ENCODE results near the gene TEX9. TPM values are rescaled to one million over a fixed set of nuclear protein-coding genes. Genes with fewer than 3 reads are reported as not detected.

The TEX9 gene
- total RNA-seq, 1 experiment from 2014 or later, result 11.8 TPM

DNA sequence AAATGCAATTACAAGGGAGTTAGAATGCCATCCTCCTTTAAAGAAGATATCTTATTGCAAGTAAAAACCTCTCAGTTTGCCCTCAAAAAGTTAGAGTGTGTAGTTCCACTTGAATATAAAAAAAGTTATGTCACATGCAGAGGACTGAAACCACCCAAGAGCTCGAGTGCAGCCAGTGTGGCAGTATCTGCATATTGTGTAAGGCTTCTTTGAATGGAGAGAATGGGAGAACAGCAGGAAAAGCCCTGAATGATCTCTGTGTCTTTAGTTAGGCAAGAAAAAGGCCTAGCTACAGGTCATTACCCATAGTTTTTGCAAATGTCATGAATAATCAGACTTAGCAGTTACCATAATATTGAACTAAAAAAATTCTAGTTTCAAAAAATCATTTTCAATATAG, 13.9 kb upstream of the TEX9 start:
- DNase-seq, result no peak
- no peaks in the 10 kb centered on the region for H3K79me2 ChIP-seq (ENCODE audit: low read depth)
- no peak overlapping the region for H3K4me2 ChIP-seq
- no peak for TF ChIP-seq EZH2 (IDR thresholded peaks at IDR 0.05; ENCODE audit: low read depth)
- TF ChIP-seq, protein P1, sequence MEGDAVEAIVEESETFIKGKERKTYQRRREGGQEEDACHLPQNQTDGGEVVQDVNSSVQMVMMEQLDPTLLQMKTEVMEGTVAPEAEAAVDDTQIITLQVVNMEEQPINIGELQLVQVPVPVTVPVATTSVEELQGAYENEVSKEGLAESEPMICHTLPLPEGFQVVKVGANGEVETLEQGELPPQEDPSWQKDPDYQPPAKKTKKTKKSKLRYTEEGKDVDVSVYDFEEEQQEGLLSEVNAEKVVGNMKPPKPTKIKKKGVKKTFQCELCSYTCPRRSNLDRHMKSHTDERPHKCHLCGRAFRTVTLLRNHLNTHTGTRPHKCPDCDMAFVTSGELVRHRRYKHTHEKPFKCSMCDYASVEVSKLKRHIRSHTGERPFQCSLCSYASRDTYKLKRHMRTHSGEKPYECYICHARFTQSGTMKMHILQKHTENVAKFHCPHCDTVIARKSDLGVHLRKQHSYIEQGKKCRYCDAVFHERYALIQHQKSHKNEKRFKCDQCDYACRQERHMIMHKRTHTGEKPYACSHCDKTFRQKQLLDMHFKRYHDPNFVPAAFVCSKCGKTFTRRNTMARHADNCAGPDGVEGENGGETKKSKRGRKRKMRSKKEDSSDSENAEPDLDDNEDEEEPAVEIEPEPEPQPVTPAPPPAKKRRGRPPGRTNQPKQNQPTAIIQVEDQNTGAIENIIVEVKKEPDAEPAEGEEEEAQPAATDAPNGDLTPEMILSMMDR (conservative IDR thresholded peaks at IDR 0.05), result no peak
- CTCF ChIA-PET, result no interaction called here
- H4K20me1 ChIP-seq (ENCODE audit: insufficient read depth), result no peaks in the 10 kb centered on the region
- H2AFZ ChIP-seq, result no peak overlapping the region
- H3K27me3 ChIP-seq (ENCODE audit: insufficient read depth, low read depth), result no peaks in the 10 kb centered on the region
- H3K9me3 ChIP-seq (ENCODE audit: insufficient read depth, low read depth), result no peaks in the 10 kb centered on the region
- no TSS peak for BruUV-seq (replicated peaks)
- H3K4me1 ChIP-seq (replicated peaks; ENCODE audit: insufficient read depth), result peaks cover 3% of the 10 kb centered on the region; the same call in 1 of the 2 replicates
- intact Hi-C loops (cut with micrococcal nuclease; ENCODE audit: unreplicated experiment), result no loop called here
- no peaks in the 10 kb centered on the region for H3K36me3 ChIP-seq (ENCODE audit: low read depth)
- no peak overlapping the region for H3K27ac ChIP-seq
- H3F3A ChIP-seq (ENCODE audit: insufficient read depth, low read depth), result no peaks in the 10 kb centered on the region
- no peaks in the 10 kb centered on the region for H3K9me2 ChIP-seq (ENCODE audit: insufficient read depth)
- H3K4me3 ChIP-seq, result no peak overlapping the region
- POLR2A ChIA-PET (ENCODE audit: unreplicated experiment), result no interaction called here

DNA sequence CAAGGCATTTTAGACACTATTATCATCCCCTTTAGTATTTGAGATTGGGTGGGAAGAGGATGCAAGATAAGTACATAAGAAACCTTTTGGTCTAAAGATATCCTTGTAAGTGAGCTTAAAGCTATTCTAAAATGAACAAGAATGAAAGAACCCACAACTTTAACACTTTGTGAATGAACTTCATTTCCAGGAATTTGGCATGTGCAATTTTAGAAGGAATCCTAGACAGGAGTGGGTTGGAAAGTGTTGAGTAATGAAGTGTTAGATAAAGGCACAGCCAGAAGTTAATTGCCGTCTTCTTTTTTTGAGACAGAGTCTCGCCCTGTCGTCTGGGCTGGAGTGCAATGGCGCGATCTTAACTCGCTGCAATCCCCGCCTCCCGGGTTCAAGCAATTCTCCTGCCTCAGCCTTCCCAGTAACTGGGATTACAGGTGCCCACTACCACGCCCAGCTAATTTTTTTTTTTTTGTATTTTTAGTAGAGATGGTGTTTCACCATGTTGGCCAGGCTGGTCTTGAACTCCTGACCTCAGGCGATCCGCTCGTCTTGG, 13.2 kb upstream of the TEX9 start:
- H4K20me1 ChIP-seq (ENCODE audit: insufficient read depth), result no peaks in the 10 kb centered on the region
- H3K36me3 ChIP-seq (ENCODE audit: low read depth), result no peaks in the 10 kb centered on the region
- no peak for DNase-seq
- H3K9me3 ChIP-seq (ENCODE audit: insufficient read depth, low read depth), result no peaks in the 10 kb centered on the region
- H3K4me2 ChIP-seq, result no peak overlapping the region
- POLR2A ChIA-PET (ENCODE audit: unreplicated experiment), result no interaction called here
- TF ChIP-seq, protein P1 (conservative IDR thresholded peaks at IDR 0.05), result no peak
- TF ChIP-seq EZH2 (IDR thresholded peaks at IDR 0.05; ENCODE audit: low read depth), result no peak
- no peaks in the 10 kb centered on the region for H3K79me2 ChIP-seq (ENCODE audit: low read depth)
- H3K4me3 ChIP-seq, result no peak overlapping the region
- peaks cover 9% of the 10 kb centered on the region for H3K4me1 ChIP-seq (replicated peaks; ENCODE audit: insufficient read depth)
- no peaks in the 10 kb centered on the region for H3F3A ChIP-seq (ENCODE audit: insufficient read depth, low read depth)
- intact Hi-C loops (cut with micrococcal nuclease; ENCODE audit: unreplicated experiment), result no loop called here
- BruUV-seq (replicated peaks), result no TSS peak
- no peak overlapping the region for H3K27ac ChIP-seq
- no peak overlapping the region for H2AFZ ChIP-seq
- CTCF ChIA-PET, result no interaction called here
- no peaks in the 10 kb centered on the region for H3K27me3 ChIP-seq (ENCODE audit: insufficient read depth, low read depth)
- H3K9me2 ChIP-seq (ENCODE audit: insufficient read depth), result no peaks in the 10 kb centered on the region

DNA sequence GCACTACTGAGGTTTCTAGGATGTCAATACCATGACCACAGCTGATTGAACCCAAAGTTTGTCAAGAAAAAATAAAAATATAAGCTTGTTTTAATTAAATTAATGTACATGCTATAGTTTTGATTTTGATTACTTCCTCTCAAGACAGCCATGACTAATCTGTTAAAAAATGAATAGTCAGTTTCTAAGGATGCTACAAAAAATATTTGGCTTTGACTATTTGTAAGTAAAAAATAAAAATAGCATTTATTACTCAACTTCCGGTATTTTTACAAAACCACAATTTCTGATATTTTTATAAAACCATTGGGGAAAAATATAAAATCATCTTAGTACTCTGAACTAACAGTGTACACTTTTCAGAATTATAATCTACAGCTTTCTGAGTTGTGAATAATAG, 12.1 kb upstream of the TEX9 start:
- H3K4me2 ChIP-seq, result no peak overlapping the region
- H2AFZ ChIP-seq, result no peak overlapping the region
- DNase-seq, result no peak
- no peaks in the 10 kb centered on the region for H3K36me3 ChIP-seq (ENCODE audit: low read depth)
- BruUV-seq (replicated peaks), result no TSS peak
- peaks cover 9% of the 10 kb centered on the region for H3K4me1 ChIP-seq (replicated peaks; ENCODE audit: insufficient read depth)
- H3K4me3 ChIP-seq, result no peak overlapping the region
- H3K27me3 ChIP-seq (ENCODE audit: insufficient read depth, low read depth), result no peaks in the 10 kb centered on the region
- no peak overlapping the region for H3K27ac ChIP-seq
- no peaks in the 10 kb centered on the region for H3K9me3 ChIP-seq (ENCODE audit: insufficient read depth, low read depth)
- no peaks in the 10 kb centered on the region for H3K9me2 ChIP-seq (ENCODE audit: insufficient read depth)
- TF ChIP-seq, protein P1 (conservative IDR thresholded peaks at IDR 0.05), result no peak
- TF ChIP-seq EZH2 (IDR thresholded peaks at IDR 0.05; ENCODE audit: low read depth), result no peak
- no peaks in the 10 kb centered on the region for H3F3A ChIP-seq (ENCODE audit: insufficient read depth, low read depth)
- H4K20me1 ChIP-seq (ENCODE audit: insufficient read depth), result no peaks in the 10 kb centered on the region
- POLR2A ChIA-PET (ENCODE audit: unreplicated experiment), result no interaction called here
- no peaks in the 10 kb centered on the region for H3K79me2 ChIP-seq (ENCODE audit: low read depth)
- intact Hi-C loops (cut with micrococcal nuclease; ENCODE audit: unreplicated experiment), result no loop called here
- CTCF ChIA-PET, result no interaction called here
